ENCODE data around the gene NAALAD2. TPM values are rescaled to one million over a fixed set of nuclear protein-coding genes. Genes with fewer than 3 reads are reported as not detected.

Gene NAALAD2
- total and polyA plus RNA-seq, 4 donors, result 0.21 to 3.3 (median 1.1) TPM

GRCh38 chr11:90223248-90223585 lies 88.8 kb downstream of the NAALAD2 start:
- H3K4me3 ChIP-seq (ENCODE audit: low read depth in 1 of 3, low read length in 3 of 3), result peak overlapping the region; percentile 80 to 99 (median 86)
- DNase-seq (ENCODE audit: low spot score), result no peak
- H3K27me3 ChIP-seq (ENCODE audit: control insufficient read depth in 4 of 4, insufficient read depth in 4 of 4, low read length in 3 of 4), result no peaks in the 10 kb centered on the region
- no peaks in the 10 kb centered on the region for H3K36me3 ChIP-seq (ENCODE audit: control insufficient read depth in 4 of 4, insufficient read depth in 3 of 4, low read depth in 1 of 4, low read length in 3 of 4)
- peak overlapping the region; percentile 92 to 96 for H3K27ac ChIP-seq (ENCODE audit: low read depth in 1 of 2, low read length in 2 of 2)
- no peak for TF ChIP-seq JUND (IDR thresholded peaks at IDR 0.05)
- TF ChIP-seq NR2F2 (IDR thresholded peaks at IDR 0.05), result peak; percentile 29
- no peak for TF ChIP-seq HNF4G (IDR thresholded peaks at IDR 0.05)
- no peak for TF ChIP-seq EGR1 (IDR thresholded peaks at IDR 0.05; ENCODE audit: low read depth in 2 of 2)
- peak in 1 of 2 donors; percentile 2 for TF ChIP-seq RXRA (IDR thresholded peaks at IDR 0.05)
- no peak for TF ChIP-seq RAD21 (IDR thresholded peaks at IDR 0.05)
- TF ChIP-seq, protein P1, sequence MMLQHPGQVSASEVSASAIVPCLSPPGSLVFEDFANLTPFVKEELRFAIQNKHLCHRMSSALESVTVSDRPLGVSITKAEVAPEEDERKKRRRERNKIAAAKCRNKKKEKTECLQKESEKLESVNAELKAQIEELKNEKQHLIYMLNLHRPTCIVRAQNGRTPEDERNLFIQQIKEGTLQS (IDR thresholded peaks at IDR 0.05), result no peak
- no peak for TF ChIP-seq ZBTB33 (IDR thresholded peaks at IDR 0.05)
- WGBS, result under 1% methylated on average over 12 of the region's 12 CpGs
- H3K9me3 ChIP-seq (ENCODE audit: control insufficient read depth in 4 of 4, low read length in 3 of 4), result no peaks in the 10 kb centered on the region
- peaks cover 2 to 27% (median 8%) of the 10 kb centered on the region in 4 donors for H3K4me1 ChIP-seq (ENCODE audit: control insufficient read depth in 4 of 4, insufficient read depth in 4 of 4, low read length in 3 of 4)
- H3K9ac ChIP-seq (ENCODE audit: low read depth in 1 of 2, low read length in 2 of 2), result peak overlapping the region; percentile 85 to 94

DNA sequence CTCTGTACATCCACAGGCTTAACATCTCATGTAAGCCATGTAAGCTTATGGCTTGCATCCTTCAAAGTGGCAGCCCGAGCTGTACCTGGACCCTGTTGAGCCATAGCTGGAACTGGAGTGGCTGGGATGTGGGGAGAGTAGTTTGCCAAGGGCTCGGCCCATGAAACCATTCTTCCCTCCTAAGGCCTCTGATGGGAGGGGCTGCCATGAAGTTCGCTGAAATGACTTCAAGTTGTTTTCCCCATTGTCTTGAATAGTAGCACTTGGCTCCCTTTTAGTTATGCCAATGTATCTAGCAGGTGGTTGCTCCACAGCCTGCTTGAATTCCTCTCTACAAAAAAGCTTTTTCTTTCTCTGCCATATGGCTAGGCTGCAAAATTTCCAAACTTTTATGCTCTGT lies 93.6 kb downstream of the NAALAD2 start:
- TF ChIP-seq TAF1 (conservative IDR thresholded peaks at IDR 0.05) (no peak), FOXA1 (IDR thresholded peaks at IDR 0.05) (no peak), RAD21 (IDR thresholded peaks at IDR 0.05) (no peak), YY1 (IDR thresholded peaks at IDR 0.05) (no peak), GABPA (IDR thresholded peaks at IDR 0.05 in 1 of 2, conservative IDR thresholded peaks at IDR 0.05 in 1 of 2) (no peak)
- TF ChIP-seq, protein P1 (IDR thresholded peaks at IDR 0.05), result no peak
- DNase-seq (ENCODE audit: low spot score), result no peak
- no peak overlapping the region for H3K4me3 ChIP-seq (ENCODE audit: low read depth in 1 of 3, low read length in 3 of 3)
- no peaks in the 10 kb centered on the region for H3K27me3 ChIP-seq (ENCODE audit: control insufficient read depth in 4 of 4, insufficient read depth in 4 of 4, low read length in 3 of 4)
- peaks cover 0 to 6% (median 1%) of the 10 kb centered on the region in 4 donors for H3K4me1 ChIP-seq (ENCODE audit: control insufficient read depth in 4 of 4, insufficient read depth in 4 of 4, low read length in 3 of 4)
- H3K9ac ChIP-seq (ENCODE audit: low read depth in 1 of 2, low read length in 2 of 2), result no peak overlapping the region
- H3K27ac ChIP-seq (ENCODE audit: low read depth in 1 of 2, low read length in 2 of 2), result no peak overlapping the region
- H3K9me3 ChIP-seq (ENCODE audit: control insufficient read depth in 4 of 4, low read length in 3 of 4), result no peaks in the 10 kb centered on the region
- H3K36me3 ChIP-seq (ENCODE audit: control insufficient read depth in 4 of 4, insufficient read depth in 3 of 4, low read depth in 1 of 4, low read length in 3 of 4), result no peaks in the 10 kb centered on the region
- WGBS, result 96% methylated on average over 3 of the region's 3 CpGs

GRCh38 chr11:90229791-90230190 lies 95.3 kb downstream of the NAALAD2 start:
- no peaks in the 10 kb centered on the region for H3K36me3 ChIP-seq (ENCODE audit: control insufficient read depth in 4 of 4, insufficient read depth in 3 of 4, low read depth in 1 of 4, low read length in 3 of 4)
- WGBS, result 97% methylated on average over 1 of the region's 1 CpG

More at GRCh38 chr11:90229791-90230190, 95.3 kb downstream of the NAALAD2 start:
- no peak for TF ChIP-seq CTCF (IDR thresholded peaks at IDR 0.05; ENCODE audit: low read depth, low read length, missing input control)
- no peak for TF ChIP-seq EGR1 (IDR thresholded peaks at IDR 0.05; ENCODE audit: low read depth in 2 of 2)
- TF ChIP-seq, protein P1 (IDR thresholded peaks at IDR 0.05), result no peak
- Histone ChIP-seq H3K9ac (ENCODE audit: low read depth in 1 of 2, low read length in 2 of 2) (no peak overlapping the region), H3K27ac (ENCODE audit: low read depth in 1 of 2, low read length in 2 of 2) (no peak overlapping the region), H3K9me3 (ENCODE audit: control insufficient read depth in 4 of 4, low read length in 3 of 4) (no peaks in the 10 kb centered on the region), H3K4me3 (ENCODE audit: low read depth in 1 of 3, low read length in 3 of 3) (no peak overlapping the region), H3K27me3 (ENCODE audit: control insufficient read depth in 4 of 4, insufficient read depth in 4 of 4, low read length in 3 of 4) (no peaks in the 10 kb centered on the region), H3K4me1 (ENCODE audit: control insufficient read depth in 4 of 4, insufficient read depth in 4 of 4, low read length in 3 of 4) (no peaks in the 10 kb centered on the region)
- no peak for DNase-seq (ENCODE audit: low spot score)

Measured in liver (tissue), 9 donors.